GM12873 (cell line): ENCODE measurements around the gene CD82.

Experiments
- CTCF ChIP-seq: IDR thresholded peaks from 2 replicates; pipeline ENCODE4 v1.5.1; 2012; ENCODE audit warnings: low read depth, mild to moderate bottlenecking, moderate library complexity, low read length, control low read depth; ENCODE audit not compliant: insufficient read depth; ENCODE audit errors: missing control alignments

CD82 gene

DNA sequence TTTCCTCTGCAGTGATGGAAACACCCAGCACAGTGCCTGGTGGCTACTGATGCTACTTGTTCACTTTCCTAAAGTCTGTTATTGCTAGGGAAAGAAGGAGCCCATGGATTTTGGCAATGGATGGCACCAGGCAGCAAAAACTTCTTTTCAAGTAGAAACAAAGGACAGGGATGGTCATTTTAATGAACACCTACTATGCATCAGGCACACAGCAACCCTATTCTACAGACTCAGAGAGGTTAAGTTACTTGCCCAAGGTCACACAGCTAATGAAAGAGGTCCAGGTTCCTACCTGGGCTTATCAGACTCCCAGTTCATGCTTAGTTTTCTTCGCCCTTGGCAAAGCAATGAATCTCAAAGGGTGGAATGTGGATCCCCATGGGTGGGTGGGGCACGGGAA lies 36.9 kb upstream of the CD82 start:
- no peak for TF ChIP-seq CTCF

- no peak for TF ChIP-seq CTCF
These were observed 35.5 kb upstream of the CD82 start for GRCh38 chr11:44529895-44530412.

GRCh38 chr11:44530413-44531115 lies 34.9 kb upstream of the CD82 start:
- no peak for TF ChIP-seq CTCF

DNA sequence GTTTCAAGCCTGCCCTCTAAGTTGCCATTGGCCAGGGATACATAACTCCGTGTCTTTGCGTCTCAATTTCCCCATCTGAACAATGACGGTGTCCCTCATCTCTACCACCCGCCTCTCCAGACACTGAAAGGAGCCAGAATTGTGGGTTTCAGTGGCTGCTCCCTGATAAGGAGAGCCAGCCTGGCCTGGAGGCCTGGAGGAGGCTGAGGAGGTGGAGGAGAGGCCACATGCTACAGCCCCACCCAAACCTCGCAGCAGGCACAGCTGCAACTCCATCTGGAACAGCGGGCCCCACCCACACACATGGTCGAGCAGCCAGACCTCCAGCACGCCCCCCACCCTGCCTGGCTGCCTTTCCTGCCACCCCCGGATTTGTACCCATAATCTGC lies 34.4 kb upstream of the CD82 start:
- TF ChIP-seq CTCF, result no peak

DNA sequence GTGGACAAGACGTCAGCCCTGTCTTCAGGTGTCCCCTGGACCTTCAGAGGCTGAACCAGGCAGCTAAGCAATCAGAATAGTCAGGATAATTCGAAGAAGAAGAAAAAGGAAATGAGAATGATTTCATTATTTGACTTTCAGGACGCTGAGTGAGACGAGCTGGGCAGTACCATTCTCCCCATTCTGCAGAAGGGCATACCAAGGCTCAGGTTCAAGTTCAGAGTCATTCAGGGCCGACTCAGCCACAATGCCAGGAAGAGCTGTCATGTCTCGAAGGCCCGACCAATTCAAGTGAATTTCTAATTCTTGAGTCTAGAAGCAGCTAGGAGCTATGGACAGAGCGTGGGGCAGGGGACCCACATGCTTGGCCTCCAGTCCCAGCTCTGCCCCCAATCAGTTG lies 33.8 kb upstream of the CD82 start:
- TF ChIP-seq CTCF, result no peak

GRCh38 chr11:44532809-44533208 lies 32.7 kb upstream of the CD82 start:
- no peak for TF ChIP-seq CTCF

- TF ChIP-seq CTCF, result no peak
These were observed 31.3 kb upstream of the CD82 start for GRCh38 chr11:44533921-44534711.
